CD4-positive, alpha-beta T cell treated with Interleukin-4 for 4 hours (primary cell): ENCODE measurements around the gene ADH4.
"Not testable (repeated sequence)": the region's sequence is repeated elsewhere in the genome, so short reads cannot be mapped to it uniquely, and the experiment has no call there.

Experiments used
- DNase-seq: peaks from one replicate; pipeline ENCODE4 v3.0.0-alpha.2; 2020

ADH4 gene

GRCh38 chr4:99131378-99131777 is 12.7 kb downstream of the ADH4 start:
- DNase-seq = no peak

- DNase-seq = no peak
Observed at GRCh38 chr4:99126376-99126775, 17.7 kb downstream of the ADH4 start.

GRCh38 chr4:99121008-99121407 is 23.1 kb downstream of the ADH4 start:
- no peak for DNase-seq

- no peak for DNase-seq
Observed at GRCh38 chr4:99120501-99120900, 23.6 kb downstream of the ADH4 start.

GRCh38 chr4:99117876-99118693 is 26.0 kb downstream of the ADH4 start:
- no peak for DNase-seq

- DNase-seq = not testable (repeated sequence)
Observed at GRCh38 chr4:99117122-99117841, 26.8 kb downstream of the ADH4 start.

- DNase-seq = not testable (repeated sequence)
Observed at GRCh38 chr4:99109286-99109685, 34.8 kb downstream of the ADH4 start.

GRCh38 chr4:99104153-99104552 is 39.9 kb downstream of the ADH4 start:
- DNase-seq = no peak

GRCh38 chr4:99103166-99103565 is 40.9 kb downstream of the ADH4 start:
- no peak for DNase-seq

GRCh38 chr4:99102634-99103033 is 41.5 kb downstream of the ADH4 start:
- DNase-seq = no peak

- DNase-seq = no peak
Observed at GRCh38 chr4:99100876-99101275, 43.2 kb downstream of the ADH4 start.

GRCh38 chr4:99099814-99100213 is 44.3 kb downstream of the ADH4 start:
- DNase-seq = not testable (repeated sequence)

- DNase-seq = no peak
Observed at GRCh38 chr4:99099311-99099710, 44.8 kb downstream of the ADH4 start.

GRCh38 chr4:99091841-99092240 is 52.3 kb downstream of the ADH4 start:
- not testable (repeated sequence) for DNase-seq

GRCh38 chr4:99091216-99091575 is 52.9 kb downstream of the ADH4 start:
- no peak for DNase-seq

GRCh38 chr4:99090481-99091215 is 53.4 kb downstream of the ADH4 start:
- no peak for DNase-seq

- DNase-seq = peak; percentile 86
Observed at GRCh38 chr4:99088481-99089365, 55.4 kb downstream of the ADH4 start, which contains the start of gene ADH5. TSS of gene ADH5 (minus strand) at chr4:99088788. CDS start at chr4:99088700, 88 bp downstream.

GRCh38 chr4:99088023-99088449 is 56.1 kb downstream of the ADH4 start:
- DNase-seq = peak; percentile 24

- no peak for DNase-seq
Observed at GRCh38 chr4:99084595-99084994, 59.5 kb downstream of the ADH4 start.

GRCh38 chr4:99082192-99082591 is 61.9 kb downstream of the ADH4 start:
- DNase-seq = no peak

GRCh38 chr4:99080869-99081268 is 63.2 kb downstream of the ADH4 start:
- not testable (repeated sequence) for DNase-seq

- DNase-seq = no peak
Observed at GRCh38 chr4:99079625-99080295, 64.3 kb downstream of the ADH4 start.
